HepG2 (cell line): ENCODE measurements around the gene HEXIM1. TPM values are rescaled to one million over a fixed set of nuclear protein-coding genes. Genes with fewer than 3 reads are reported as not detected.

Source experiments
- IKZF4 ChIP-seq: sonication (generic); formaldehyde crosslinking; IDR thresholded peaks from 2 replicates; pipeline ENCODE4 v1.5.1; 2020; ENCODE audit warnings: borderline replicate concordance, mild to moderate bottlenecking, low read depth, missing genetic modification reagents; ENCODE audit errors: not compliant biosample characterization
- MATR3 ChIP-seq: sonication (generic); formaldehyde crosslinking; IDR thresholded peaks from 2 replicates; pipeline ENCODE4 v1.4.0; 2020; ENCODE audit warnings: missing genetic modification reagents
- RAD21 ChIP-seq: fragments of 450-650 bp; formaldehyde crosslinking; IDR thresholded peaks from 2 replicates; pipeline ENCODE4 v1.5.0; 2020; ENCODE audit warnings: mild to moderate bottlenecking
- SMAD3 ChIP-seq: sonication (generic); formaldehyde crosslinking; IDR thresholded peaks from 2 replicates; pipeline ENCODE4 v1.4.0; 2020; ENCODE audit warnings: missing genetic modification reagents
- TCF7L2 ChIP-seq: IDR thresholded peaks from 2 replicates; pipeline ENCODE4 v1.6.1; 2011; ENCODE audit warnings: mild to moderate bottlenecking, low read depth, low read length, moderate library complexity
- TGIF2 ChIP-seq: IDR thresholded peaks from 2 replicates; pipeline ENCODE4 v1.6.1; 2016; ENCODE audit warnings: control low read depth, missing compliant biosample characterization
- U2AF2 ChIP-seq: fragments of 200-400 bp; formaldehyde crosslinking; IDR thresholded peaks from 2 replicates; pipeline ENCODE4 v1.6.1; 2017; ENCODE audit warnings: low read depth, mild to moderate bottlenecking, low read length
- ZMYM3 ChIP-seq: sonication (generic); formaldehyde crosslinking; IDR thresholded peaks from 2 replicates; pipeline ENCODE4 v1.5.1; 2020; ENCODE audit warnings: mild to moderate bottlenecking, missing genetic modification reagents
- ZNF143 ChIP-seq: sonication (generic); formaldehyde crosslinking; IDR thresholded peaks from 2 replicates; pipeline ENCODE4 v1.4.0; 2020; ENCODE audit warnings: missing genetic modification reagents
- ZNF747 ChIP-seq: sonication (generic); formaldehyde crosslinking; IDR thresholded peaks from 2 replicates; pipeline ENCODE4 v1.8.1; 2023; ENCODE audit warnings: missing genetic modification reagents, mild to moderate bottlenecking, borderline replicate concordance
- polyA plus RNA-seq, 8 experiments: library from polyadenylated mRNA; depleted of rRNA in 3 of 8; stranded (reverse) in 7 of 8; unstranded in 1 of 8; fragments of >200 nt; fragmentation: Illumina TruSeq in 4 of 8; extraction: Trizol in 4 of 8; gene quantifications; 2 replicates each; pipeline versions ENCODE4 v1.2.1 to v1.2.3, GENCODE V29; 2011 to 2016; ENCODE audit warnings: low read depth in 4 of 8, missing spikeins in 1 of 8, mixed read lengths in 1 of 8; ENCODE audit not compliant: insufficient read depth in 1 of 8
- total RNA-seq, 5 experiments: library from RNA; depleted of rRNA; stranded (reverse); fragments of >200 nt; fragmentation: Illumina TruSeq; extraction: Trizol; gene quantifications; 2 replicates each; pipeline ENCODE4 v1.2.3, GENCODE V29; 2016; ENCODE audit warnings: low read depth in 1 of 5
- TF ChIP-seq, protein P1 (sequence below), 2 experiments: sonication (generic) in 1 of 2; formaldehyde crosslinking in 1 of 2; IDR thresholded peaks; 2 replicates each; pipeline versions ENCODE4 v1.4.0 to v1.6.1; 2016 to 2020; ENCODE audit warnings: borderline replicate concordance in 1 of 2, low read depth in 1 of 2, mild to moderate bottlenecking in 1 of 2, missing genetic modification reagents in 1 of 2
- TF ChIP-seq, protein P2 (sequence below): sonication (generic); formaldehyde crosslinking; IDR thresholded peaks from 2 replicates; pipeline ENCODE4 v1.4.0; 2020; ENCODE audit warnings: missing genetic modification reagents
- TF ChIP-seq, protein P3 (sequence below): sonication (generic); formaldehyde crosslinking; IDR thresholded peaks from 2 replicates; pipeline ENCODE4 v1.4.0; 2020; ENCODE audit warnings: mild to moderate bottlenecking, missing genetic modification reagents
- TF ChIP-seq, protein P4 (sequence below): sonication (generic); formaldehyde crosslinking; IDR thresholded peaks from 2 replicates; pipeline ENCODE4 v1.4.0; 2020; ENCODE audit warnings: missing genetic modification reagents
- TF ChIP-seq, protein P5 (sequence below): sonication (generic); formaldehyde crosslinking; conservative IDR thresholded peaks from 2 replicates; pipeline ENCODE4 v1.4.0; 2020; ENCODE audit warnings: missing genetic modification reagents

HEXIM1 gene
- total and polyA plus RNA-seq, 2 of the 13 experiments (the other 11 are each of a cell fraction or from before 2014, with no cell fraction given), result 10.5 to 16.6 TPM

DNA sequence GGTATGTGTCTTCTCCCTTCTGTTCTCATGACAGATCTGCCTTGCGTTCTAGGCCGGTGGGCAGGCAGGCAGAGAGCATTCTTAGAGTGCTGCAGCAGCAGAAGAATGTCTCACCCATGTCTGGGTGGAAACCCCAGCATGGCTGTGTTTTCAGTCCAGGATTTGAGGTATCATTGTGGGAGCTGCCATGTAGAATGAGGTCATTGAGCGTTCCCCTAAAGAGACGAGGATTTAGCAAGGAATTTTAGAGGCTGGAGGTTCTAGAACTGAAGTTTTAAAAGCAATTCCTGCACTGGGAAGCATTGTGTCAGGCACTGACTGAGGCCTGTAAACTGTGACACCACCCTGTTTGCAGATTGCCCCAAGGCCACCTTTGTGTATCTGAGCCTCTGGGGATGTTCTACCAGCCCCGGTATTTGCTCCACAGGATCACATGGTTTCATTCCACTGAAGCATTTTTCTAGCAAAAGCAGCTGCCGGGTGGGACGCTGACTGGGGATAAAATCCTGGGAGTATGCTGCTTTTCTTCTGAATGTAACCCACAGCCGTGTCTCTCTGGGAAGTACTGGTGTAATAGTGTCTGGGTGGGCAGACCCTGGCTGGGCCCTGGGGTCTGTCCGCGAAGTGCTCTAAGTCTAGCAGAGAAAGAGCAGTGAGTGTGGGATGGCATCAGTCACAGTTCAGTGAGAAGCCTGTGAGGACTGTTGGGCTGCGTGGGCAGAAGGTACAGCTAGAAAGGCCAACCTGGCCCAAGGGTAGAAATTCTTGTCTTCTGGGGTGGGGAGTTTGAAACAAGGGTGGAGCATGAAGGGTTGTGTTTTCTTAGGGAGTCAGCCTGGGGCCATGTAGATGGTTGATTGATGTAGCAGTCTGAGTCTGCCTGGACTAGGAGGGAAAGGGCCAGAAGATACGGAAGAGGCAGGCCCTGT is 46.1 kb upstream of the HEXIM1 start (continued):
- TF ChIP-seq, protein P1, sequence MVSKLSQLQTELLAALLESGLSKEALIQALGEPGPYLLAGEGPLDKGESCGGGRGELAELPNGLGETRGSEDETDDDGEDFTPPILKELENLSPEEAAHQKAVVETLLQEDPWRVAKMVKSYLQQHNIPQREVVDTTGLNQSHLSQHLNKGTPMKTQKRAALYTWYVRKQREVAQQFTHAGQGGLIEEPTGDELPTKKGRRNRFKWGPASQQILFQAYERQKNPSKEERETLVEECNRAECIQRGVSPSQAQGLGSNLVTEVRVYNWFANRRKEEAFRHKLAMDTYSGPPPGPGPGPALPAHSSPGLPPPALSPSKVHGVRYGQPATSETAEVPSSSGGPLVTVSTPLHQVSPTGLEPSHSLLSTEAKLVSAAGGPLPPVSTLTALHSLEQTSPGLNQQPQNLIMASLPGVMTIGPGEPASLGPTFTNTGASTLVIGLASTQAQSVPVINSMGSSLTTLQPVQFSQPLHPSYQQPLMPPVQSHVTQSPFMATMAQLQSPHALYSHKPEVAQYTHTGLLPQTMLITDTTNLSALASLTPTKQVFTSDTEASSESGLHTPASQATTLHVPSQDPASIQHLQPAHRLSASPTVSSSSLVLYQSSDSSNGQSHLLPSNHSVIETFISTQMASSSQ (IDR thresholded peaks at IDR 0.05; ENCODE audit: low read depth), result no peak
- TF ChIP-seq, protein P1 (CRISPR knock-in tag; IDR thresholded peaks at IDR 0.05; ENCODE audit: borderline replicate concordance), result no peak
- TF ChIP-seq, protein P2, sequence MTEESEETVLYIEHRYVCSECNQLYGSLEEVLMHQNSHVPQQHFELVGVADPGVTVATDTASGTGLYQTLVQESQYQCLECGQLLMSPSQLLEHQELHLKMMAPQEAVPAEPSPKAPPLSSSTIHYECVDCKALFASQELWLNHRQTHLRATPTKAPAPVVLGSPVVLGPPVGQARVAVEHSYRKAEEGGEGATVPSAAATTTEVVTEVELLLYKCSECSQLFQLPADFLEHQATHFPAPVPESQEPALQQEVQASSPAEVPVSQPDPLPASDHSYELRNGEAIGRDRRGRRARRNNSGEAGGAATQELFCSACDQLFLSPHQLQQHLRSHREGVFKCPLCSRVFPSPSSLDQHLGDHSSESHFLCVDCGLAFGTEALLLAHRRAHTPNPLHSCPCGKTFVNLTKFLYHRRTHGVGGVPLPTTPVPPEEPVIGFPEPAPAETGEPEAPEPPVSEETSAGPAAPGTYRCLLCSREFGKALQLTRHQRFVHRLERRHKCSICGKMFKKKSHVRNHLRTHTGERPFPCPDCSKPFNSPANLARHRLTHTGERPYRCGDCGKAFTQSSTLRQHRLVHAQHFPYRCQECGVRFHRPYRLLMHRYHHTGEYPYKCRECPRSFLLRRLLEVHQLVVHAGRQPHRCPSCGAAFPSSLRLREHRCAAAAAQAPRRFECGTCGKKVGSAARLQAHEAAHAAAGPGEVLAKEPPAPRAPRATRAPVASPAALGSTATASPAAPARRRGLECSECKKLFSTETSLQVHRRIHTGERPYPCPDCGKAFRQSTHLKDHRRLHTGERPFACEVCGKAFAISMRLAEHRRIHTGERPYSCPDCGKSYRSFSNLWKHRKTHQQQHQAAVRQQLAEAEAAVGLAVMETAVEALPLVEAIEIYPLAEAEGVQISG (CRISPR knock-in tag), result peak; percentile 53
- no peak for TF ChIP-seq ZMYM3
- TF ChIP-seq U2AF2, result no peak
- TF ChIP-seq, protein P3, sequence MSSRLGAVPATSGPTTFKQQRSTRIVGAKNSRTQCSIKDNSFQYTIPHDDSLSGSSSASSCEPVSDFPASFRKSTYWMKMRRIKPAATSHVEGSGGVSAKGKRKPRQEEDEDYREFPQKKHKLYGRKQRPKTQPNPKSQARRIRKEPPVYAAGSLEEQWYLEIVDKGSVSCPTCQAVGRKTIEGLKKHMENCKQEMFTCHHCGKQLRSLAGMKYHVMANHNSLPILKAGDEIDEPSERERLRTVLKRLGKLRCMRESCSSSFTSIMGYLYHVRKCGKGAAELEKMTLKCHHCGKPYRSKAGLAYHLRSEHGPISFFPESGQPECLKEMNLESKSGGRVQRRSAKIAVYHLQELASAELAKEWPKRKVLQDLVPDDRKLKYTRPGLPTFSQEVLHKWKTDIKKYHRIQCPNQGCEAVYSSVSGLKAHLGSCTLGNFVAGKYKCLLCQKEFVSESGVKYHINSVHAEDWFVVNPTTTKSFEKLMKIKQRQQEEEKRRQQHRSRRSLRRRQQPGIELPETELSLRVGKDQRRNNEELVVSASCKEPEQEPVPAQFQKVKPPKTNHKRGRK (CRISPR knock-in tag), result no peak
- no peak for TF ChIP-seq MATR3 (CRISPR knock-in tag)
- no peak for TF ChIP-seq ZNF747
- no peak for TF ChIP-seq TCF7L2
- TF ChIP-seq, protein P4, sequence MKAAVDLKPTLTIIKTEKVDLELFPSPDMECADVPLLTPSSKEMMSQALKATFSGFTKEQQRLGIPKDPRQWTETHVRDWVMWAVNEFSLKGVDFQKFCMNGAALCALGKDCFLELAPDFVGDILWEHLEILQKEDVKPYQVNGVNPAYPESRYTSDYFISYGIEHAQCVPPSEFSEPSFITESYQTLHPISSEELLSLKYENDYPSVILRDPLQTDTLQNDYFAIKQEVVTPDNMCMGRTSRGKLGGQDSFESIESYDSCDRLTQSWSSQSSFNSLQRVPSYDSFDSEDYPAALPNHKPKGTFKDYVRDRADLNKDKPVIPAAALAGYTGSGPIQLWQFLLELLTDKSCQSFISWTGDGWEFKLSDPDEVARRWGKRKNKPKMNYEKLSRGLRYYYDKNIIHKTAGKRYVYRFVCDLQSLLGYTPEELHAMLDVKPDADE (CRISPR knock-in tag), result no peak
- no peak for TF ChIP-seq ZNF143
- TF ChIP-seq, protein P5, sequence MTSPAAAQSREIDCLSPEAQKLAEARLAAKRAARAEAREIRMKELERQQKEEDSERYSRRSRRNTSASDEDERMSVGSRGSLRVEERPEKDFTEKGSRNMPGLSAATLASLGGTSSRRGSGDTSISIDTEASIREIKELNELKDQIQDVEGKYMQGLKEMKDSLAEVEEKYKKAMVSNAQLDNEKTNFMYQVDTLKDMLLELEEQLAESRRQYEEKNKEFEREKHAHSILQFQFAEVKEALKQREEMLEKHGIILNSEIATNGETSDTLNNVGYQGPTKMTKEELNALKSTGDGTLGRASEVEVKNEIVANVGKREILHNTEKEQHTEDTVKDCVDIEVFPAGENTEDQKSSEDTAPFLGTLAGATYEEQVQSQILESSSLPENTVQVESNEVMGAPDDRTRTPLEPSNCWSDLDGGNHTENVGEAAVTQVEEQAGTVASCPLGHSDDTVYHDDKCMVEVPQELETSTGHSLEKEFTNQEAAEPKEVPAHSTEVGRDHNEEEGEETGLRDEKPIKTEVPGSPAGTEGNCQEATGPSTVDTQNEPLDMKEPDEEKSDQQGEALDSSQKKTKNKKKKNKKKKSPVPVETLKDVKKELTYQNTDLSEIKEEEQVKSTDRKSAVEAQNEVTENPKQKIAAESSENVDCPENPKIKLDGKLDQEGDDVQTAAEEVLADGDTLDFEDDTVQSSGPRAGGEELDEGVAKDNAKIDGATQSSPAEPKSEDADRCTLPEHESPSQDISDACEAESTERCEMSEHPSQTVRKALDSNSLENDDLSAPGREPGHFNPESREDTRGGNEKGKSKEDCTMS (CRISPR knock-in tag), result no peak
- peak; percentile 26; the same call in 1 of the 2 replicates for TF ChIP-seq SMAD3 (CRISPR knock-in tag)
- TF ChIP-seq IKZF4 (CRISPR knock-in tag), result no peak
- TF ChIP-seq RAD21, result no peak
- no peak for TF ChIP-seq TGIF2 (CRISPR knock-in tag)
